Neural cell (in vitro differentiated cells): ENCODE data around the gene KRTAP12-1. TPM values are rescaled to one million over a fixed set of nuclear protein-coding genes. Genes with fewer than 3 reads are reported as not detected.

Experiments used
- H2AFZ ChIP-seq: fragments of 200-600, 300-800 bp; sonication (generic), shearing (Covaris generic); 2 replicates; pipeline ENCODE4 v1.6.0; 2014; ENCODE audit warnings: low read depth, mild to moderate bottlenecking, antibody characterized with exemption, low read length, moderate library complexity
- H3F3A ChIP-seq: fragments of 200-600 bp; shearing (Covaris generic); 2 replicates; pipeline ENCODE4 v1.6.1; 2016; ENCODE audit warnings: mild to moderate bottlenecking, moderate library complexity, mixed read lengths, antibody characterized with exemption, low read length; ENCODE audit not compliant: insufficient read depth, poor library complexity, severe bottlenecking
- H3K27ac ChIP-seq: fragments of 200-600, 300-800 bp; sonication (generic), shearing (Covaris generic); 2 replicates; pipeline ENCODE4 v1.5.1; 2014; ENCODE audit warnings: mild to moderate bottlenecking, low read length, moderate library complexity
- H3K27me3 ChIP-seq: fragments of 300-800, 200-600 bp; sonication (generic), shearing (Covaris generic); 2 replicates; pipeline ENCODE4 v1.6.0; 2014; ENCODE audit warnings: mild to moderate bottlenecking, low read depth, low read length, moderate library complexity; ENCODE audit not compliant: insufficient read depth
- H3K36me3 ChIP-seq: fragments of 300-800, 200-600 bp; sonication (generic), shearing (Covaris generic); 2 replicates; pipeline ENCODE4 v1.5.1; 2014; ENCODE audit warnings: mild to moderate bottlenecking, antibody characterized with exemption, low read length, moderate library complexity; ENCODE audit not compliant: insufficient read depth
- H3K4me2 ChIP-seq: fragments of 300-800, 200-600 bp; sonication (generic), shearing (Covaris generic); 2 replicates; pipeline ENCODE4 v1.6.0; 2014; ENCODE audit warnings: mild to moderate bottlenecking, low read length
- H3K4me3 ChIP-seq: fragments of 300-800, 200-600 bp; sonication (generic), shearing (Covaris generic); 2 replicates; pipeline ENCODE4 v1.5.1; 2014; ENCODE audit warnings: mild to moderate bottlenecking, low read length, moderate library complexity
- H3K79me2 ChIP-seq: fragments of 200-600 bp; shearing (Covaris generic); replicated peaks from 2 replicates; pipeline ENCODE4 v1.6.0; 2014; ENCODE audit warnings: mild to moderate bottlenecking, low read length, moderate library complexity; ENCODE audit not compliant: insufficient read depth
- H3K9ac ChIP-seq: fragments of 300-800, 200-600 bp; sonication (generic), shearing (Covaris generic); 2 replicates; pipeline ENCODE4 v1.6.1; 2016; ENCODE audit warnings: mild to moderate bottlenecking, low read length, mixed read lengths
- H3K9me2 ChIP-seq: fragments of 200-600 bp; shearing (Covaris generic); 2 replicates; pipeline ENCODE4 v1.6.1; 2016; ENCODE audit warnings: mild to moderate bottlenecking, low read length, mixed read lengths; ENCODE audit not compliant: insufficient read depth
- H3K9me3 ChIP-seq: fragments of 200-600, 300-800 bp; sonication (generic), shearing (Covaris generic); 2 replicates; pipeline ENCODE4 v1.6.1; 2016; ENCODE audit warnings: mild to moderate bottlenecking, mixed run types, low read length, moderate library complexity, mixed read lengths
- H4K20me1 ChIP-seq: fragments of 200-600 bp; shearing (Covaris generic); 2 replicates; pipeline ENCODE4 v1.6.1; 2016; ENCODE audit warnings: mild to moderate bottlenecking, mixed run types; ENCODE audit not compliant: insufficient read depth
- CTCF ChIP-seq: fragments of 450-650 bp; IDR thresholded peaks from 2 replicates; pipeline ENCODE4 v1.5.1; 2014; ENCODE audit warnings: antibody characterized with exemption, mild to moderate bottlenecking, moderate library complexity; ENCODE audit not compliant: poor library complexity, severe bottlenecking
- EP300 ChIP-seq: fragments of 450-650 bp; conservative IDR thresholded peaks from 2 replicates; pipeline ENCODE4 v1.6.1; 2014; ENCODE audit warnings: antibody characterized with exemption, mild to moderate bottlenecking, moderate library complexity; ENCODE audit not compliant: poor library complexity, severe bottlenecking
- EZH2 ChIP-seq: fragments of 200-600, 300-800 bp; shearing (Covaris generic), sonication (generic); IDR thresholded peaks from 2 replicates; pipeline ENCODE4 v1.6.1; 2014; ENCODE audit warnings: antibody characterized with exemption, low read length, borderline replicate concordance, mild to moderate bottlenecking; ENCODE audit not compliant: insufficient read depth, poor library complexity, severe bottlenecking
- MXI1 ChIP-seq: fragments of 450-650 bp; conservative IDR thresholded peaks from 2 replicates; pipeline ENCODE4 v1.6.1; 2014; ENCODE audit warnings: antibody characterized with exemption, mild to moderate bottlenecking; ENCODE audit not compliant: poor library complexity, severe bottlenecking
- POLR2AphosphoS5 ChIP-seq: IDR thresholded peaks from 2 replicates; pipeline ENCODE4 v1.6.1; 2012
- RAD21 ChIP-seq: fragments of 450-650 bp; conservative IDR thresholded peaks from 2 replicates; pipeline ENCODE4 v1.6.1; 2014; ENCODE audit warnings: antibody characterized with exemption, mild to moderate bottlenecking, moderate library complexity
- REST ChIP-seq: IDR thresholded peaks from 2 replicates; pipeline ENCODE4 v1.6.1; 2012; ENCODE audit warnings: borderline replicate concordance
- SMC3 ChIP-seq: fragments of 450-650 bp; conservative IDR thresholded peaks from 2 replicates; pipeline ENCODE4 v1.6.1; 2014; ENCODE audit warnings: antibody characterized with exemption, mild to moderate bottlenecking, moderate library complexity; ENCODE audit not compliant: poor library complexity
- TAF1 ChIP-seq: IDR thresholded peaks from 2 replicates; pipeline ENCODE4 v1.6.1; 2012; ENCODE audit warnings: low read depth
- polyA plus RNA-seq: library from polyadenylated mRNA; depleted of rRNA; stranded (reverse); fragments of >200 nt; gene quantifications from 2 replicates; pipeline ENCODE4 v1.2.3, GENCODE V29; 2014

The KRTAP12-1 gene
- polyA plus RNA-seq, 1 donor from 2014 or later: not detected

GRCh38 chr21:44701023-44701400, 19.0 kb upstream of the KRTAP12-1 start:
- TF ChIP-seq CTCF: no peak
- TF ChIP-seq TAF1: no peak
- TF ChIP-seq REST: no peak
- TF ChIP-seq EP300: no peak
- no peak for TF ChIP-seq EZH2
- TF ChIP-seq SMC3: no peak
- TF ChIP-seq POLR2AphosphoS5: no peak

GRCh38 chr21:44700101-44701022, 18.4 kb upstream of the KRTAP12-1 start:
- peaks cover 16% of the 10 kb centered on the region for H3K27me3 ChIP-seq
- TF ChIP-seq CTCF (no peak), MXI1 (no peak), TAF1 (no peak), REST (no peak), POLR2AphosphoS5 (no peak), RAD21 (no peak), EP300 (no peak), EZH2 (no peak), SMC3 (no peak)

More at GRCh38 chr21:44701023-44701400, 19.0 kb upstream of the KRTAP12-1 start:
- Histone ChIP-seq H3K27ac (no peak overlapping the region), H3K9me2 (no peaks in the 10 kb centered on the region), H3K36me3 (no peaks in the 10 kb centered on the region), H2AFZ (no peak overlapping the region), H3K9ac (no peak overlapping the region), H4K20me1 (no peaks in the 10 kb centered on the region), H3K27me3 (peaks cover 19% of the 10 kb centered on the region), H3K4me3 (no peak overlapping the region), H3K9me3 (no peaks in the 10 kb centered on the region), H3F3A (no peaks in the 10 kb centered on the region), H3K79me2 (no peaks in the 10 kb centered on the region), H3K4me2 (no peak overlapping the region)

More at GRCh38 chr21:44700101-44701022, 18.4 kb upstream of the KRTAP12-1 start:
- Histone ChIP-seq H3K4me3 (no peak overlapping the region), H3K79me2 (no peaks in the 10 kb centered on the region), H3K4me2 (no peak overlapping the region), H3K27ac (no peak overlapping the region), H3K36me3 (no peaks in the 10 kb centered on the region), H4K20me1 (no peaks in the 10 kb centered on the region), H3F3A (no peaks in the 10 kb centered on the region), H3K9me3 (no peaks in the 10 kb centered on the region), H2AFZ (no peak overlapping the region), H3K9ac (no peak overlapping the region), H3K9me2 (no peaks in the 10 kb centered on the region)
